DMS153 treated with DMSO at 0.1 percent for 48 hours (cell line): Measurements from ENCODE around the gene SPINK1.
"Not testable (repeated sequence)": the region's sequence is repeated elsewhere in the genome, so short reads cannot be mapped to it uniquely, and the experiment has no call there.

Source experiments
- DNase-seq: peaks from one replicate; lab custom pipeline; 2025; ENCODE audit not compliant: unreplicated experiment; lab: John Stamatoyannopoulos, UW

Gene SPINK1

GRCh38 chr5:147809830-147810666 lies 21.4 kb downstream of the SPINK1 start:
- no peak for DNase-seq

GRCh38 chr5:147805030-147805454 lies 26.4 kb downstream of the SPINK1 start:
- no peak for DNase-seq

GRCh38 chr5:147804334-147804733 lies 27.1 kb downstream of the SPINK1 start:
- DNase-seq, result no peak

- no peak for DNase-seq
Observed at GRCh38 chr5:147803926-147804325, 27.5 kb downstream of the SPINK1 start.

- DNase-seq, result not testable (repeated sequence)
Observed at GRCh38 chr5:147803161-147803560, 28.3 kb downstream of the SPINK1 start.

GRCh38 chr5:147801461-147801860 lies 30.0 kb downstream of the SPINK1 start:
- DNase-seq, result no peak

GRCh38 chr5:147800491-147800890 lies 31.0 kb downstream of the SPINK1 start:
- no peak for DNase-seq

- DNase-seq, result no peak
Observed at GRCh38 chr5:147796556-147797308, 34.7 kb downstream of the SPINK1 start.

- no peak for DNase-seq
Observed at GRCh38 chr5:147791181-147791580, 40.3 kb downstream of the SPINK1 start.

GRCh38 chr5:147789820-147790219 lies 41.7 kb downstream of the SPINK1 start:
- DNase-seq, result no peak

GRCh38 chr5:147788023-147788422 lies 43.4 kb downstream of the SPINK1 start:
- DNase-seq, result no peak

GRCh38 chr5:147786142-147786541 lies 45.3 kb downstream of the SPINK1 start:
- no peak for DNase-seq

- DNase-seq, result no peak
Observed at GRCh38 chr5:147784146-147784987, 47.1 kb downstream of the SPINK1 start.

GRCh38 chr5:147782110-147783028 lies 49.1 kb downstream of the SPINK1 start, which contains the start of gene JAKMIP2:
Gene JAKMIP2 (minus strand): TSS chr5:147782728. CDS start chr5:147671806, 110,922 bp downstream.
- peak; percentile 75 for DNase-seq

- no peak for DNase-seq
Observed at GRCh38 chr5:147780924-147781573, 50.4 kb downstream of the SPINK1 start.

GRCh38 chr5:147779694-147780093 lies 51.8 kb downstream of the SPINK1 start:
- DNase-seq, result no peak

- no peak for DNase-seq
Observed at GRCh38 chr5:147776989-147777388, 54.5 kb downstream of the SPINK1 start.
